Spleen (tissue), 11 donors: ENCODE measurements around the gene RNF212B. TPM values are rescaled to one million over a fixed set of nuclear protein-coding genes. Genes with fewer than 3 reads are reported as not detected.

Experiments
- DNase-seq: peaks from one replicate; pipeline ENCODE4 v3.0.0-alpha.2; 2020
- H3K27ac ChIP-seq, 8 donors: fragments of 200-600 bp; sonication (generic) in 7 of 8; 1 replicate in 4 of 8; 2 replicates in 4 of 8; pipeline versions ENCODE4 v1.5.0 to v1.8.0; 2016 to 2021; ENCODE audit warnings: inconsistent platforms in 4 of 8, mild to moderate bottlenecking in 4 of 8, moderate library complexity in 1 of 8
- H3K27me3 ChIP-seq, 7 donors: fragments of 200-600 bp; sonication (generic) in 6 of 7; replicated peaks in 1 of 7; 1 replicate in 4 of 7; 2 replicates in 3 of 7; pipeline versions ENCODE4 v1.5.0 to v1.8.0; 2016 to 2021; ENCODE audit warnings: inconsistent platforms in 3 of 7, mild to moderate bottlenecking in 1 of 7
- H3K36me3 ChIP-seq, 6 donors: fragments of 200-600 bp; sonication (generic) in 5 of 6; 1 replicate in 4 of 6; 2 replicates in 2 of 6; pipeline versions ENCODE4 v1.5.0 to v1.8.0; 2016 to 2021; ENCODE audit warnings: inconsistent platforms in 2 of 6
- H3K4me1 ChIP-seq, 6 donors: fragments of 200-600 bp; sonication (generic) in 5 of 6; 1 replicate in 3 of 6; 2 replicates in 3 of 6; pipeline versions ENCODE4 v1.5.0 to v1.8.0; 2016 to 2021; ENCODE audit warnings: inconsistent platforms in 3 of 6
- H3K4me3 ChIP-seq, 8 donors: fragments of 200-600 bp; sonication (generic) in 7 of 8; 1 replicate in 4 of 8; 2 replicates in 4 of 8; pipeline versions ENCODE4 v1.5.0 to v1.8.0; 2016 to 2021; ENCODE audit warnings: inconsistent platforms in 4 of 8, mild to moderate bottlenecking in 4 of 8, moderate library complexity in 2 of 8
- H3K9me3 ChIP-seq, 8 donors: fragments of 200-600 bp; sonication (generic) in 7 of 8; 1 replicate in 4 of 8; 2 replicates in 4 of 8; pipeline versions ENCODE4 v1.5.0 to v1.8.0; 2016 to 2021; ENCODE audit warnings: inconsistent platforms in 4 of 8
- POLR2A ChIP-seq, 3 donors: fragments of 450-650 bp; IDR thresholded peaks; one replicate each; pipeline ENCODE4 v1.5.1; 2017; ENCODE audit warnings: antibody characterized with exemption in 3 of 3, mild to moderate bottlenecking in 1 of 3
- POLR2AphosphoS5 ChIP-seq, 3 donors: sonication (generic); formaldehyde crosslinking; IDR thresholded peaks; one replicate each; pipeline ENCODE4 v1.5.1; 2017; ENCODE audit warnings: antibody characterized with exemption in 3 of 3
- WGBS, 5 donors: extraction: QIAGEN DNeasy Blood & Tissue Kit in 3 of 5; methylation state at CpG; one replicate each; pipeline versions ENCODE4 v1.1.5 to v1.1.7; 2013 to 2018; 5-methylcytosine and 5-hydroxymethylcytosine counted together
- intact Hi-C: fragments of 100-400 bp; cut with DNase I; formaldehyde crosslinking; loops from one replicate; pipeline ENCODE4 v1.15.0; 2023; ENCODE audit warnings: low total_unique reads
- polyA plus RNA-seq, 3 donors: library from polyadenylated mRNA; stranded (reverse); fragments of 200-250 nt; gene quantifications; one replicate each; pipeline ENCODE4 v1.2.1, GENCODE V29; 2013
- total RNA-seq, 7 donors: library from RNA; depleted of rRNA in 3 of 7; stranded (reverse); fragments of >200 nt in 3 of 7; fragmentation: NEBNext Ultra II Directional in 4 of 7; extraction: Animal tissue kit (Norgen Biotek cat#: 25700) in 4 of 7; gene quantifications; one replicate each; pipeline versions ENCODE4 v1.1.0 to v1.2.1, GENCODE V29; 2016 to 2021
- TF ChIP-seq, protein P1 (sequence below), 11 experiments: fragments of 200-600 bp in 7 of 11; fragments of 450-650 bp in 4 of 11; sonication (generic) in 4 of 11; IDR thresholded peaks in 8 of 11; conservative IDR thresholded peaks in 3 of 11; 1 replicate in 7 of 11; 2 replicates in 4 of 11; pipeline versions ENCODE4 v1.4.0 to v1.8.0; 2016 to 2021; ENCODE audit warnings: antibody characterized with exemption in 11 of 11, inconsistent platforms in 4 of 11, mild to moderate bottlenecking in 1 of 11
- donor health status: healthy with polysubstance abuse.
- donor health status: DM: no; HTN: no; CAD: no; lungs with moderate emphysema.
- donor health status: DM: no; HTN: no; CAD: no.
- donor health status: Bipolar disorder and iron deficiency.
- donor health status: healthy.
- donor health status: DM: no; HTN: no; CAD: no.
- donor health status: DM: yes; HTN: yes; CAD: no.

RNF212B gene
- total and polyA plus RNA-seq, 10 donors = not detected

GRCh38 chr14:23245282-23245681 is 7.5 kb downstream of the RNF212B start:
- Histone ChIP-seq H3K27me3 (no peaks in the 10 kb centered on the region), H3K4me1 (no peaks in the 10 kb centered on the region), H3K27ac (no peak overlapping the region), H3K4me3 (no peak overlapping the region), H3K9me3 (no peaks in the 10 kb centered on the region), H3K36me3 (no peaks in the 10 kb centered on the region)
- no peak for DNase-seq
- intact Hi-C loops = no loop called here
- TF ChIP-seq POLR2A (IDR thresholded peaks at IDR 0.05) (no peak), POLR2AphosphoS5 (IDR thresholded peaks at IDR 0.05) (no peak)
- TF ChIP-seq, protein P1, sequence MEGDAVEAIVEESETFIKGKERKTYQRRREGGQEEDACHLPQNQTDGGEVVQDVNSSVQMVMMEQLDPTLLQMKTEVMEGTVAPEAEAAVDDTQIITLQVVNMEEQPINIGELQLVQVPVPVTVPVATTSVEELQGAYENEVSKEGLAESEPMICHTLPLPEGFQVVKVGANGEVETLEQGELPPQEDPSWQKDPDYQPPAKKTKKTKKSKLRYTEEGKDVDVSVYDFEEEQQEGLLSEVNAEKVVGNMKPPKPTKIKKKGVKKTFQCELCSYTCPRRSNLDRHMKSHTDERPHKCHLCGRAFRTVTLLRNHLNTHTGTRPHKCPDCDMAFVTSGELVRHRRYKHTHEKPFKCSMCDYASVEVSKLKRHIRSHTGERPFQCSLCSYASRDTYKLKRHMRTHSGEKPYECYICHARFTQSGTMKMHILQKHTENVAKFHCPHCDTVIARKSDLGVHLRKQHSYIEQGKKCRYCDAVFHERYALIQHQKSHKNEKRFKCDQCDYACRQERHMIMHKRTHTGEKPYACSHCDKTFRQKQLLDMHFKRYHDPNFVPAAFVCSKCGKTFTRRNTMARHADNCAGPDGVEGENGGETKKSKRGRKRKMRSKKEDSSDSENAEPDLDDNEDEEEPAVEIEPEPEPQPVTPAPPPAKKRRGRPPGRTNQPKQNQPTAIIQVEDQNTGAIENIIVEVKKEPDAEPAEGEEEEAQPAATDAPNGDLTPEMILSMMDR (IDR thresholded peaks at IDR 0.05 in 8 of 11, conservative IDR thresholded peaks at IDR 0.05 in 3 of 11) = no peak

DNA sequence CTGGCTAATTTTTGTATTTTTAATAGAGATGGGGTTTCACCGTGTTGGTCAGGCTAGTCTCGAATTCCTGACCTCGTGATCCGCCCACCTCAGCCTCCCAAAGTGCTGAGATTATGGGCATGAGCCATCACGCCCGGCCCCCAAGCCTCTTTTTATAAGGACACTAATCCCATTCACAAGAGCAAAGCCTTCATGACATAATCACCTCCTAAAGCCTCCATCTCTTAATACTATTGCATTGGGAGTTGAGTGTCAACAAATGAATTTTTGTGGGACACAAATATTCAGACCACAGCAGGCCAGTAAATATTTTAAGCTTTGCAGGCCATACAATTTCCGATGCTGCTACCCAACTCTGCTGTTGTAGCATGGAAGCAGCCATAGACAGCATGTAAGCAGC is 10.9 kb downstream of the RNF212B start:
- DNase-seq = no peak
- Histone ChIP-seq H3K9me3 (no peaks in the 10 kb centered on the region), H3K27me3 (peaks cover 0 to 3% (median 0%) of the 10 kb centered on the region in 7 donors), H3K4me3 (no peak overlapping the region), H3K4me1 (no peaks in the 10 kb centered on the region), H3K27ac (no peak overlapping the region), H3K36me3 (no peaks in the 10 kb centered on the region)
- 88 to 94% (median 90%) methylated on average over 7 of the region's 7 CpGs for WGBS, 5 donors
- TF ChIP-seq POLR2AphosphoS5 (IDR thresholded peaks at IDR 0.05) = no peak
- intact Hi-C loops = no loop called here

GRCh38 chr14:23249824-23250223 is 12.1 kb downstream of the RNF212B start:
- no peak for TF ChIP-seq POLR2AphosphoS5 (IDR thresholded peaks at IDR 0.05)
- TF ChIP-seq POLR2A (IDR thresholded peaks at IDR 0.05) = no peak
- Histone ChIP-seq H3K9me3 (no peaks in the 10 kb centered on the region), H3K4me3 (no peak overlapping the region), H3K27ac (no peak overlapping the region), H3K4me1 (no peaks in the 10 kb centered on the region), H3K27me3 (peaks cover 0 to 3% (median 0%) of the 10 kb centered on the region in 7 donors), H3K36me3 (no peaks in the 10 kb centered on the region)
- 78 to 89% (median 82%) methylated on average over 6 of the region's 6 CpGs for WGBS, 5 donors
- intact Hi-C loops = no loop called here
- no peak for DNase-seq

- no peaks in the 10 kb centered on the region for H3K36me3 ChIP-seq
- no peak overlapping the region for H3K4me3 ChIP-seq
- DNase-seq = no peak
- H3K27ac ChIP-seq = no peak overlapping the region
- no peaks in the 10 kb centered on the region for H3K4me1 ChIP-seq
- peaks cover 0 to 3% (median 0%) of the 10 kb centered on the region in 7 donors for H3K27me3 ChIP-seq
- TF ChIP-seq POLR2AphosphoS5 (IDR thresholded peaks at IDR 0.05) (no peak), POLR2A (IDR thresholded peaks at IDR 0.05) (no peak)
- TF ChIP-seq, protein P1 (IDR thresholded peaks at IDR 0.05 in 8 of 11, conservative IDR thresholded peaks at IDR 0.05 in 3 of 11) = no peak
- WGBS, 5 donors = 51 to 64% (median 55%) methylated on average over 3 of the region's 3 CpGs
- intact Hi-C loops = no loop called here
- no peaks in the 10 kb centered on the region for H3K9me3 ChIP-seq
These were observed 14.3 kb downstream of the RNF212B start for GRCh38 chr14:23252006-23252405.

GRCh38 chr14:23252420-23253333 is 14.9 kb downstream of the RNF212B start:
- Histone ChIP-seq H3K9me3 (no peaks in the 10 kb centered on the region), H3K4me1 (no peaks in the 10 kb centered on the region), H3K36me3 (no peaks in the 10 kb centered on the region), H3K27me3 (peaks cover 0 to 3% (median 0%) of the 10 kb centered on the region in 7 donors), H3K27ac (no peak overlapping the region), H3K4me3 (no peak overlapping the region)
- no peak for DNase-seq
- intact Hi-C loops = no loop called here
- TF ChIP-seq POLR2AphosphoS5 (IDR thresholded peaks at IDR 0.05) = no peak
- TF ChIP-seq, protein P1 (IDR thresholded peaks at IDR 0.05 in 8 of 11, conservative IDR thresholded peaks at IDR 0.05 in 3 of 11) = no peak
- TF ChIP-seq POLR2A (IDR thresholded peaks at IDR 0.05) = no peak
- WGBS, 5 donors = 46 to 67% (median 60%) methylated on average over 4 of the region's 4 CpGs
